Natural killer cell (primary cell): ENCODE results near the gene ALKBH4. TPM values are rescaled to one million over a fixed set of nuclear protein-coding genes. Genes with fewer than 3 reads are reported as not detected.
A peak's percentile ranks its signal among the peaks of the same experiment; 100 is the strongest.

Experiments
- ATAC-seq, 3 donors: fragments of 150-1000 bp in 2 of 3; fragments of 200-7000 bp in 1 of 3; cut with Tn5 transposase; 1 replicate in 1 of 3; 2 replicates in 2 of 3; pipeline ENCODE4 v1.10.0; 2021; ENCODE audit warnings: mild to moderate bottlenecking in 2 of 3, moderate library complexity in 2 of 3
- DNase-seq, 2 donors: peaks; one replicate each; pipeline versions ENCODE4 v3.0.0 to v3.0.0-alpha.2; 2013 to 2021; ENCODE audit warnings: mixed read lengths in 1 of 2
- H3K27ac ChIP-seq: one replicate; pipeline ENCODE4 v1.5.1; 2013; ENCODE audit warnings: mild to moderate bottlenecking, low read length
- H3K27me3 ChIP-seq: one replicate; pipeline ENCODE4 v1.6.1; 2013; ENCODE audit warnings: low read length; ENCODE audit not compliant: control insufficient read depth, insufficient read depth
- H3K36me3 ChIP-seq: one replicate; pipeline ENCODE4 v1.6.1; 2013; ENCODE audit warnings: low read length; ENCODE audit not compliant: control insufficient read depth, insufficient read depth
- H3K4me1 ChIP-seq: one replicate; pipeline ENCODE4 v1.6.1; 2013; ENCODE audit warnings: low read length; ENCODE audit not compliant: control insufficient read depth, insufficient read depth
- H3K4me3 ChIP-seq: one replicate; pipeline ENCODE4 v1.5.1; 2013; ENCODE audit warnings: low read length
- H3K9me3 ChIP-seq: one replicate; pipeline ENCODE4 v1.6.1; 2013; ENCODE audit warnings: low read length; ENCODE audit not compliant: control insufficient read depth, insufficient read depth
- H3K27ac Mint-ChIP-seq, 2 donors: one replicate each; pipeline ENCODE4 v1.8.0; 2022; ENCODE audit warnings: mild to moderate bottlenecking in 2 of 2, mixed read lengths in 2 of 2, moderate library complexity in 1 of 2
- H3K27me3 Mint-ChIP-seq, 2 donors: one replicate each; pipeline ENCODE4 v1.8.0; 2022; ENCODE audit warnings: low read depth in 2 of 2, mixed read lengths in 2 of 2
- H3K36me3 Mint-ChIP-seq: one replicate; pipeline ENCODE4 v1.8.0; 2022; ENCODE audit warnings: mixed read lengths
- H3K4me1 Mint-ChIP-seq, 2 donors: one replicate each; pipeline ENCODE4 v1.8.0; 2022; ENCODE audit warnings: mixed read lengths in 2 of 2
- H3K4me3 Mint-ChIP-seq: one replicate; pipeline ENCODE4 v1.8.0; 2022; ENCODE audit warnings: mild to moderate bottlenecking, moderate library complexity, mixed read lengths
- H3K9me3 Mint-ChIP-seq, 2 donors: one replicate each; pipeline ENCODE4 v1.8.0; 2022; ENCODE audit warnings: mixed read lengths in 2 of 2
- WGBS: methylation state at CpG from one replicate; pipeline ENCODE4 v1.1.7; 2013; ENCODE audit warnings: missing lambda C conversion rate; ENCODE audit not compliant: insufficient coverage; 5-methylcytosine and 5-hydroxymethylcytosine counted together
- intact Hi-C: fragments of 100-400 bp; cut with micrococcal nuclease; formaldehyde crosslinking; loops from one replicate; pipeline ENCODE4 v1.14.2; 2022
- total RNA-seq, 4 donors: library from RNA; stranded (reverse); fragments of 120-200 nt in 1 of 4; gene quantifications; one replicate each; pipeline versions ENCODE4 v1.2.3 to v1.2.4, GENCODE V29; 2013 to 2022
- TF ChIP-seq, protein P1 (sequence below): fragments of 200-600 bp; IDR thresholded peaks from one replicate; pipeline ENCODE4 v1.8.0; 2022; ENCODE audit warnings: antibody characterized with exemption

The ALKBH4 gene
- total RNA-seq, 3 donors from 2014 or later (not counting 1 experiment from before 2014, with no cell fraction given) = 4.1 to 9.2 (median 9.1) TPM

DNA sequence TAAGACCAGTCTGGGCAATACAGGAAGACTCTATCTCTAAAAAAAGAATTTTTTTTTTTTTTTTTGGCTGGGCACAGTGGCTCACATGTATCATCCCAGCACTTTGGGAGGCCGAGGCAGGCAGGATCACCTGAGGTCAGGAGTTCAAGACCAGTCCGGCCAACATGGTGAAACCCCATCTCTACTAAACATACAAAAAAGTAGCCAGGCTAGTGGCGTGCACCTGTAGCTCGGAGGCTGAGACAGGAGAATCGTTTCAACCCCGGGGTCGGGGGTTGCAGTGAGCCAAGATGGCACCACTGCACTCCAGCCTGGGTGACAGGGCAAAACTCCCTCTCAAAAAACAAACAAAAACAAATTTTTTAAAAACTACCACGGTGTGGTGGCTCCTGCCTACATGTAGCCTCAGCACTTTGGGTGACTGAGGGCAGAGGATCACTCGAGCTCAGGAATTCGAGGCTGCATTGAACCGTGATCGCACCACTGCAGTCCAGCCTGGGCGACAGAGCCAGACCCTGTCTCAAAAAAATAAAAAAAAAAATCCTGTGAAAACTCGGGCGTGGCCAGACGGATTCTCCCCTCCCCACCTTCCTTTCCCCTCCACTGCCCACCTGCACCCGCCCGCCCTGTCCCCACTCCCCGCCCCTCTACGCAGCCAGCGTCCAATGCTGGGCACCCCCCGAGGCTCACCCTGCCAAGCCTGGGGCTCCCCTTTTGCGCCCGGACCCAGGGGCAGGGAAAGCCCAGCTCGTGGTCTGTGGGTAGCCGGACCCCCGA is 32.0 kb downstream of the ALKBH4 start:
- ATAC-seq = peak; percentile 51 to 59 (median 55)
- 39% methylated on average over 27 of the region's 27 CpGs for WGBS
- DNase-seq = no peak
- TF ChIP-seq, protein P1, sequence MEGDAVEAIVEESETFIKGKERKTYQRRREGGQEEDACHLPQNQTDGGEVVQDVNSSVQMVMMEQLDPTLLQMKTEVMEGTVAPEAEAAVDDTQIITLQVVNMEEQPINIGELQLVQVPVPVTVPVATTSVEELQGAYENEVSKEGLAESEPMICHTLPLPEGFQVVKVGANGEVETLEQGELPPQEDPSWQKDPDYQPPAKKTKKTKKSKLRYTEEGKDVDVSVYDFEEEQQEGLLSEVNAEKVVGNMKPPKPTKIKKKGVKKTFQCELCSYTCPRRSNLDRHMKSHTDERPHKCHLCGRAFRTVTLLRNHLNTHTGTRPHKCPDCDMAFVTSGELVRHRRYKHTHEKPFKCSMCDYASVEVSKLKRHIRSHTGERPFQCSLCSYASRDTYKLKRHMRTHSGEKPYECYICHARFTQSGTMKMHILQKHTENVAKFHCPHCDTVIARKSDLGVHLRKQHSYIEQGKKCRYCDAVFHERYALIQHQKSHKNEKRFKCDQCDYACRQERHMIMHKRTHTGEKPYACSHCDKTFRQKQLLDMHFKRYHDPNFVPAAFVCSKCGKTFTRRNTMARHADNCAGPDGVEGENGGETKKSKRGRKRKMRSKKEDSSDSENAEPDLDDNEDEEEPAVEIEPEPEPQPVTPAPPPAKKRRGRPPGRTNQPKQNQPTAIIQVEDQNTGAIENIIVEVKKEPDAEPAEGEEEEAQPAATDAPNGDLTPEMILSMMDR = no peak
- H3K4me3 Mint-ChIP-seq = peak overlapping the region; percentile 86
- Histone ChIP-seq H3K9me3 (no peaks in the 10 kb centered on the region), H3K4me3 (peak overlapping the region; percentile 74), H3K27ac (peak overlapping the region; percentile 98), H3K4me1 (peaks cover 68% of the 10 kb centered on the region), H3K27me3 (no peaks in the 10 kb centered on the region), H3K36me3 (peaks cover 4% of the 10 kb centered on the region)
- no peaks in the 10 kb centered on the region for H3K36me3 Mint-ChIP-seq
- peak overlapping the region; percentile 84 to 100 for H3K27ac Mint-ChIP-seq
- peaks cover 36 to 54% of the 10 kb centered on the region in 2 donors for H3K4me1 Mint-ChIP-seq
- intact Hi-C loops = loop anchor here (2.0 kb wide), 1 partner anchor 28 kb away; no protein-coding TSS in a partner anchor
- H3K27me3 Mint-ChIP-seq = no peaks in the 10 kb centered on the region
- H3K9me3 Mint-ChIP-seq = no peaks in the 10 kb centered on the region

DNA sequence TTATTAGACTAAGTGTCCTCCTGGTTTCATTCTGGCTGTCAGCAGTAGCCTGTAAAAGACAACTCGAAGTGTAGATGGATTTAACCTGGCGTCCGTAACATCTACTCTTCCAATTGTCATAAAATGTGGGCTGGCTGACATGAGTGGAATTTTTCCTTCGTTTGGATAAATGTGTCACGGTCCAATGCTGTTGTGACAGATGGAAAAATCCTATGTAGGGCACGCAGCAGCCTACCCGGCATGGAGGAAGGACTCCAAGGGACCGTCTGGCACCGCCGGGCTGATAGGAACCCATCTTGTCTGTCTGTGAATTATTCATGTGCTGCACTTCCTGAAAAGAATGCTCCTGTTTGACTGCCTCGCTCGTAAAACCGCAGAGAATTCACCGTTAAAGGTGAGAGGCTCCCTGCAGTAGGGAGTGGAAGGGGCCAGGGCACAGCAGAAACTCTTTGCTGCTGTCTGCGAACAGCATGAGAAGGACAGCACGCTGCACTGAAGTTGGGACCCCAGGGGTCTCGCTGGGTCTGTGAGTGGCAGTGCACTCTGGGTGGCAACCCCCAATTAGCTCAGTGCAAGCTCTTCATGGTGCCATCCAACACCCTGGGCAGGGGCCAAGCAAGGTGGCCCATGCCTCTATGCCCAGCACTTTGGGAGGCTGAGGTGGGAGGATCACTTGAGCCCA is 32.9 kb downstream of the ALKBH4 start:
- Mint-ChIP-seq H3K36me3 (no peaks in the 10 kb centered on the region), H3K27ac (peak overlapping the region; percentile 84 to 100), H3K4me1 (peaks cover 41 to 63% of the 10 kb centered on the region in 2 donors), H3K4me3 (peak overlapping the region; percentile 86), H3K9me3 (no peaks in the 10 kb centered on the region), H3K27me3 (no peaks in the 10 kb centered on the region)
- intact Hi-C loops = loop anchor here (2.0 kb wide), 1 partner anchor 27 kb away; no protein-coding TSS in a partner anchor
- no peaks in the 10 kb centered on the region for H3K27me3 ChIP-seq
- H3K4me3 ChIP-seq = no peak overlapping the region
- DNase-seq = peak; percentile 39 to 91
- peak; percentile 34 to 35 (median 35) for ATAC-seq
- peaks cover 4% of the 10 kb centered on the region for H3K36me3 ChIP-seq
- peak overlapping the region; percentile 98 for H3K27ac ChIP-seq
- H3K4me1 ChIP-seq = peaks cover 77% of the 10 kb centered on the region
- H3K9me3 ChIP-seq = no peaks in the 10 kb centered on the region
- whole genome bisulfite sequencing = 21% methylated on average over 17 of the region's 17 CpGs
- TF ChIP-seq, protein P1 = no peak

DNA sequence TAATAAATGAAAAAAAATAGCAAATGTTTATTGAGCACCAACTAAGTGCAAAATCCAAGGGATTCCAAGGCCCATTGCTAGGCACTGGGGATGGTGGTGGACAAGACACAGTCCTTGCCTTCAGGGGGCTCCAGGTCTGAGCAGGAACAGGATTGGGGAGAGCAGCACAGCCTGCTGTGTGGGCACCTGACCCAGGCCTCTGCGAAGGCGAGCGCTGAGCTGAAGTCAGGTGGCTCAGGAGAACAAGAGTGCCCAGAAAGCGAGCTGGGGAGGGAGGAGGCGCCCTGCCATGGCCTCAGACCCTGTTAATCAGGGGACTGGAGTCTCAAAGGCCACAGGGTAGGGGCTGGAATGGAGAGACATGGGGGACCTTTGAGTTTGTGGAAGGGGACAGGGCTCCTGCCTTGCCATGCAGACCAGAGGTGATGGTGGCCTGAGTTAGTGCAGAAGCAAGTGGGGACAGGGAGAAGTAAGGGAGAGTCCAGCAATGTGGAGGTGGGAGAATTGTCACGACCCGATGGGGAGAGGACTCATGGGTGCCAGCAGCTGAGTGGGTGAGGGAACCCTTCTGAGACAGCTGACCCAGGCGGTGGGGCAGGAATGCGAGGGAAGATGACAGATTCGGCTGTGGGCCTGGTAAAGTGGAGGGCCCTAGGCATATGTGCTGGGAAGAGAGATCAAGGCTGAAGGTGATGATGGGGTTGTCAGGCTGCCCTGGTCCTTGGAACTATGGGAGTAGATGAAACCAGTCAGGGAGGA is 35.3 kb downstream of the ALKBH4 start:
- Mint-ChIP-seq H3K27me3 (no peaks in the 10 kb centered on the region), H3K4me3 (no peak overlapping the region), H3K27ac (peak overlapping the region; percentile 84 to 100), H3K36me3 (no peaks in the 10 kb centered on the region), H3K4me1 (peaks cover 51 to 69% of the 10 kb centered on the region in 2 donors), H3K9me3 (no peaks in the 10 kb centered on the region)
- H3K4me3 ChIP-seq = no peak overlapping the region
- no peaks in the 10 kb centered on the region for H3K9me3 ChIP-seq
- peaks cover 84% of the 10 kb centered on the region for H3K4me1 ChIP-seq
- ATAC-seq (no peak), DNase-seq (no peak)
- H3K27ac ChIP-seq = peak overlapping the region; percentile 38
- TF ChIP-seq, protein P1 = no peak
- intact Hi-C loops = no loop called here
- 96% methylated on average over 10 of the region's 10 CpGs for WGBS
- H3K36me3 ChIP-seq = peaks cover 7% of the 10 kb centered on the region
- H3K27me3 ChIP-seq = no peaks in the 10 kb centered on the region
